ES-I3 (cell line): ENCODE results near the gene RNF213.
"Not testable (repeated sequence)": the region's sequence is repeated elsewhere in the genome, so short reads cannot be mapped to it uniquely, and the experiment has no call there.

ENCODE experiments used
- H3K36me3 ChIP-seq: 2 replicates; pipeline ENCODE4 v1.6.1; 2013; ENCODE audit warnings: mild to moderate bottlenecking, low read length, control low read depth, moderate library complexity; ENCODE audit not compliant: insufficient read depth
- H3K4me1 ChIP-seq: 2 replicates; pipeline ENCODE4 v1.6.1; 2013; ENCODE audit warnings: mild to moderate bottlenecking, control low read depth, low read length; ENCODE audit not compliant: insufficient read depth
- H3K9ac ChIP-seq: 2 replicates; pipeline ENCODE4 v1.6.1; 2013; ENCODE audit warnings: low read depth, mild to moderate bottlenecking, low read length, moderate library complexity
- H3K9me3 ChIP-seq: 2 replicates; pipeline ENCODE4 v1.6.1; 2013; ENCODE audit warnings: mild to moderate bottlenecking, low read length, moderate library complexity; ENCODE audit not compliant: control insufficient read depth, insufficient read depth

RNF213 gene

DNA sequence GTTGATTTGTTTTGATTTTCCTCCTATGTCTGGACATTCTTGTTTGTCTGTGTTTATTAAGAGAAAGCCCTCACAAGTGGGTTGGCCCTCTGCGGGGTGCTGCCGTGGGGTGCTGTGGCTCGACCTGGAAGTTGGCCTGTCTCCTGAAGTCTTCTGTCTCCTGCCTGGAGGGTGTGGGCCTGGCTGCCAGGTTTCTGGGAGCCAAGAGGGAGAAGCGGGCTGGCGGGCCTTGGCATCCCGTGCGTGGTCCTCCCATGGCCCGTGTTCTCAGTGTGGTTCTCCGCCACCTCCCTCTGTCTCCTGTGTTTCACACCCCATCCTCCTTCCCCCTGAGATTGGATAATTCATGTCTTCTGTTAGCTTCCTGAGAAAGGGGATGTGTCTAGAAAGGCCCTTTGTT, 69.6 kb downstream of the RNF213 start:
- no peaks in the 10 kb centered on the region for H3K9me3 ChIP-seq
- no peaks in the 10 kb centered on the region for H3K4me1 ChIP-seq
- peaks cover 28% of the 10 kb centered on the region for H3K36me3 ChIP-seq
- H3K9ac ChIP-seq: no peak overlapping the region

GRCh38 chr17:80330938-80331337, 70.3 kb downstream of the RNF213 start:
- not testable (repeated sequence) for H3K9ac ChIP-seq, H3K4me1 ChIP-seq, H3K9me3 ChIP-seq
- H3K36me3 ChIP-seq: peaks cover 30% of the 10 kb centered on the region

GRCh38 chr17:80331820-80332219, 71.2 kb downstream of the RNF213 start:
- Histone ChIP-seq H3K9ac (no peak overlapping the region), H3K36me3 (peaks cover 32% of the 10 kb centered on the region), H3K9me3 (no peaks in the 10 kb centered on the region), H3K4me1 (no peaks in the 10 kb centered on the region)

- no peaks in the 10 kb centered on the region for H3K4me1 ChIP-seq
- H3K36me3 ChIP-seq: peaks cover 36% of the 10 kb centered on the region
- H3K9ac ChIP-seq: no peak overlapping the region
- no peaks in the 10 kb centered on the region for H3K9me3 ChIP-seq
These were observed 76.7 kb downstream of the RNF213 start for GRCh38 chr17:80337195-80337895.

- Histone ChIP-seq H3K9ac (no peak overlapping the region), H3K9me3 (no peaks in the 10 kb centered on the region), H3K36me3 (peaks cover 42% of the 10 kb centered on the region), H3K4me1 (no peaks in the 10 kb centered on the region)
These were observed 78.5 kb downstream of the RNF213 start for GRCh38 chr17:80339118-80339517.

GRCh38 chr17:80339731-80340456, 79.2 kb downstream of the RNF213 start:
- H3K4me1 ChIP-seq: no peaks in the 10 kb centered on the region
- no peak overlapping the region for H3K9ac ChIP-seq
- peaks cover 44% of the 10 kb centered on the region for H3K36me3 ChIP-seq

DNA sequence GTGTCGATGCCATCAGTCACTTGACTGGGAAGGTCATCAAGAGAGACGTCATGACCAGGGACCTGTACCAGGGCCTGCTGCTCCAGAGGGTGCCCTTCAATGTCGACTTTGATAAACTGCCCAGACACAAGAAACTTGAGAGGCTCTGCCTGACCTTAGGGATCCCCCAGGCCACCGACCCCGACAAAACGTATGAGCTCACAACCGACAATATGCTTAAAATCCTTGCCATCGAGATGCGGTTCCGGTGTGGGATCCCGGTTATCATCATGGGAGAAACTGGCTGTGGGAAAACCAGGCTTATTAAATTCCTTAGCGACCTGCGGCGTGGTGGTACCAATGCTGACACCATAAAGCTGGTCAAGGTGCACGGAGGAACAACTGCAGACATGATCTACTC, 84.7 kb downstream of the RNF213 start:
- Histone ChIP-seq H3K36me3 (peaks cover 50% of the 10 kb centered on the region), H3K9me3 (no peaks in the 10 kb centered on the region), H3K4me1 (no peaks in the 10 kb centered on the region), H3K9ac (no peak overlapping the region)

More at GRCh38 chr17:80339731-80340456, 79.2 kb downstream of the RNF213 start:
- H3K9me3 ChIP-seq: no peaks in the 10 kb centered on the region

DNA sequence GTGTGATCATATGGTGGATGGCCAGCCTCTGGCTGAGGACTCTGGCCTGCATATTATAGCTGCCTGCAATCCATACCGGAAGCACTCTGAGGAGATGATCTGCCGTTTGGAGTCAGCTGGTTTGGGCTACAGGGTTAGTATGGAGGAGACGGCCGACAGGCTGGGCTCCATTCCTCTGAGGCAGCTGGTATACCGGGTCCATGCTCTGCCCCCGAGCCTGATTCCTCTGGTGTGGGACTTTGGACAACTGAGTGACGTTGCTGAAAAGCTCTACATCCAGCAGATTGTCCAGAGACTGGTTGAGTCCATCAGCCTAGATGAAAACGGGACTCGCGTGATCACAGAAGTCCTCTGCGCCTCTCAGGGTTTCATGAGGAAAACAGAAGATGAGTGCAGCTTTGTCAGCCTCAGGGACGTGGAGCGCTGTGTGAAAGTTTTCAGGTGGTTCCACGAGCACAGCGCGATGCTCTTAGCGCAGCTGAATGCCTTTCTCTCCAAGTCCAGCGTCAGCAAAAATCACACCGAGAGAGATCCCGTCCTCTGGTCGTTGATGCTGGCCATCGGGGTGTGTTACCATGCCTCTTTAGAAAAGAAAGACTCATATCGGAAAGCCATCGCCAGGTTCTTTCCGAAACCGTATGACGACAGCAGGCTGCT, 85.3 kb downstream of the RNF213 start:
- peaks cover 50% of the 10 kb centered on the region for H3K36me3 ChIP-seq
- no peak overlapping the region for H3K9ac ChIP-seq
- no peaks in the 10 kb centered on the region for H3K9me3 ChIP-seq
- H3K4me1 ChIP-seq: no peaks in the 10 kb centered on the region

DNA sequence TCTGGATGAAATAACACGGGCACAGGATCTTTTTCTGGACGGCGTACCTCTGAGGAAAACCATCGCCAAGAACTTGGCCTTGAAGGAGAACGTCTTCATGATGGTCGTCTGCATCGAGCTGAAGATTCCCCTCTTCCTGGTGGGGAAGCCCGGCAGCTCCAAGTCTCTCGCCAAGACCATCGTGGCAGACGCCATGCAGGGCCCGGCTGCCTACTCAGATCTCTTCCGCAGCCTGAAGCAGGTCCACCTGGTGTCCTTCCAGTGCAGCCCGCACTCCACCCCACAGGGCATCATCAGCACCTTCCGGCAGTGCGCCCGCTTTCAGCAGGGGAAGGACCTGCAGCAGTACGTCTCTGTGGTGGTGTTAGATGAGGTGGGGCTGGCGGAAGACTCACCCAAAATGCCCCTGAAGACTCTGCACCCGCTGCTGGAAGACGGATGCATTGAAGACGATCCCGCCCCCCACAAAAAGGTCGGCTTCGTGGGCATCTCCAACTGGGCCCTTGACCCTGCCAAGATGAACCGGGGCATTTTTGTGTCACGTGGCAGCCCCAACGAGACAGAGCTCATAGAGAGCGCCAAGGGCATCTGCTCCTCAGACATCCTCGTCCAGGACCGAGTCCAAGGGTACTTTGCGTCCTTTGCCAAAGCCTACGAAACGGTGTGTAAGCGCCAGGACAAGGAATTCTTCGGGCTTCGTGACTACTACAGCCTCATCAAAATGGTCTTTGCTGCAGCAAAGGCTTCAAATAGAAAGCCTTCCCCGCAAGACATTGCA, 86.0 kb downstream of the RNF213 start:
- Histone ChIP-seq H3K9me3 (no peaks in the 10 kb centered on the region), H3K9ac (no peak overlapping the region), H3K4me1 (no peaks in the 10 kb centered on the region), H3K36me3 (peaks cover 52% of the 10 kb centered on the region)

GRCh38 chr17:80347536-80347935, 86.9 kb downstream of the RNF213 start:
- H3K36me3 ChIP-seq: peaks cover 52% of the 10 kb centered on the region
- H3K9ac ChIP-seq: no peak overlapping the region
- H3K4me1 ChIP-seq: no peaks in the 10 kb centered on the region
- no peaks in the 10 kb centered on the region for H3K9me3 ChIP-seq

- H3K36me3 ChIP-seq: peaks cover 49% of the 10 kb centered on the region
- no peaks in the 10 kb centered on the region for H3K4me1 ChIP-seq
- no peaks in the 10 kb centered on the region for H3K9me3 ChIP-seq
- H3K9ac ChIP-seq: no peak overlapping the region
These were observed 87.3 kb downstream of the RNF213 start for GRCh38 chr17:80347948-80348351.

GRCh38 chr17:80348551-80349150, 88.0 kb downstream of the RNF213 start:
- no peaks in the 10 kb centered on the region for H3K9me3 ChIP-seq
- H3K4me1 ChIP-seq: no peaks in the 10 kb centered on the region
- H3K36me3 ChIP-seq: peaks cover 44% of the 10 kb centered on the region
- no peak overlapping the region for H3K9ac ChIP-seq

DNA sequence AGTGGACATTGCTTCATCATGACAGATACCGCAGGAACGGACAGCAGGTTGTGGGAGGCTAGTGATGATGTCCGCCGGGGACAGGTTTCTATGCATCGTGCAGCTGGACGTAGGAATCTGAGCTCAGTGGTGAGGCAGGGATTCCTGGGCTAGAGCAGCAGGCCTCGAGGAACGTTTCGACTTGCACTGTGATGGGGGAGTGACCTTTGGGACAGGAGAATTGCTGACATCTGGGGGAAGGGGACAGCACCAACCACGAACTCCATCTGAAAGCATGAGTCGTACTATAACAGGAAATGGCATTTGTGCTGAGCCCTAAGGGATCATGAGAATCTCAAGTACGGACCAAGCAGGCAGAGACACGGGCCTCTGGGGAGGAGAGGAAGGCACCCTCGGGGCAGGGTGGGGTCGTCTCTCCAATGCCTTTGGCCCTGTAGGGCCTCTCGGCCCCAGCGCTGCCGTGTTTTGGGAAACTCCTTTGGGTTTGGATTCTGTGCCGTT, 88.5 kb downstream of the RNF213 start:
- Histone ChIP-seq H3K9me3 (no peaks in the 10 kb centered on the region), H3K36me3 (peaks cover 39% of the 10 kb centered on the region), H3K4me1 (no peaks in the 10 kb centered on the region), H3K9ac (no peak overlapping the region)

DNA sequence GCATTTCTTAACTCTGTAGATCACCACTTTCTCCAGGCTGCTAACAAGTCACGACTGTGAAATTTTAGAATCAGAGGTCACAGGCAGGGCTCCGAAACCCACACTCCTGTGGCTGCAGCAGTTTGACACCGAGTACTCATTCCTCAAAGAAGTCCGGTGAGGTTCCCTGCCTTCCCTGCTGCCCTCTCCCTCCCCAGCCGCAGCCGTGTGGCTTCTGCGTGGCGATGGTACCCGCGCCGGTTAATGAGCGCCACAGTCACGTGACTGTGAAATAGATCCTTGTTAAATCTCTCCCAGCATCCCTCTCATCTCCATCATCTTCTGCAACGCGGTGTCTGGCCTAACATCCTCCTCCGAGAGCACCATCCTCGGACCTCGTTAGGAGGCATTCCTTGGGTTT, 89.1 kb downstream of the RNF213 start:
- Histone ChIP-seq H3K9ac (no peak overlapping the region), H3K4me1 (no peaks in the 10 kb centered on the region), H3K36me3 (peaks cover 41% of the 10 kb centered on the region), H3K9me3 (no peaks in the 10 kb centered on the region)
